ENCODE data around the gene ITSN1. TPM values are rescaled to one million over a fixed set of nuclear protein-coding genes. Genes with fewer than 3 reads are reported as not detected.

The ITSN1 gene
- total RNA-seq, 1 experiment from 2014 or later: 50.3 TPM

DNA sequence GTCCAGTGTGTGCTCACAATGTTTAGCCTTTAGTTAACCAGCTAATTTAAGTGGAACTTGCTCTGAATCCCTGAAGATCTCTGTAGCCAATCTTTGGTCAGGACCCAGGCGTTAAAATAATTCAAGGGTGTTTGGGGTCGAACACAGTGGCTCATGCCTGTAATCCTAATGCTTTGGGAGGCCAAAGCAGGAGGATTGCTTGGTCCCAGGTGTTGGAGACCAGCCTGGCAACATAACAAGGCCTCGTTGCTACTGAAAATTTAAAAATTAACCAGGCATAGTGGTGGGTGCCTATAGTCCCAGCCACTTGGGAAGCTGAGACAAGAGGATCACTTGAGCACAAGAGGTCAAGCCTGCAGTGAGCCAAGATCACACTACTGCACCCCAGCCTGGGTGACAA lies 94.3 kb downstream of the ITSN1 start:
- no peak for ATAC-seq
- H3K4me1 ChIP-seq (ENCODE audit: control insufficient read depth, insufficient read depth, low read length): no peaks in the 10 kb centered on the region
- CTCF ChIA-PET: no interaction called here

DNA sequence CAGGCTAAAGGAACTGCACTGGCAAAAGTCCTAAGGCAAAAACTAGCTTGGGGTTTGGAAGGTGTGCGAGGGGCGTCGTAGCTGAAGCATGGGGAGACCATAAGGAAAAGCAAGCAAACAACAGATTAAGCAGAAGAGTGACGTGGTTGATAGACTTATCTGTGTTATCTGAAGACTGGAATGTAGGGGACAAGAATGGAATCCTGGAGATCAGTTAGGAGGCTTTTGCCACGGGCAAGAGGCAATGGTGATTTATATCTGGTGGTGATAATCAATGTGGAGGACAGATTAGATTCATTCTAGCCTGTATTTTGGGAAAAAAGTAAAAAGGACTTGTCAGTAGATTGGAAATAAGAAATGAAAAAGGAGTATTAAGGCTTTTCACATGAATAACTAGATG lies 97.4 kb downstream of the ITSN1 start:
- Histone ChIP-seq H3K27me3 (ENCODE audit: control insufficient read depth, insufficient read depth, low read length) (no peaks in the 10 kb centered on the region), H3K4me1 (ENCODE audit: control insufficient read depth, insufficient read depth, low read length) (no peaks in the 10 kb centered on the region), H3K9me3 (ENCODE audit: control insufficient read depth, insufficient read depth, low read depth, low read length) (no peaks in the 10 kb centered on the region), H3K4me3 (ENCODE audit: low read depth in 2 of 2, low read length in 2 of 2) (no peak overlapping the region), H3K36me3 (ENCODE audit: control insufficient read depth, insufficient read depth, low read length) (peaks cover 2% of the 10 kb centered on the region; the same call in 1 of the 2 replicates), H3K27ac (ENCODE audit: low read length) (no peak overlapping the region)
- intact Hi-C loops (cut with micrococcal nuclease; ENCODE audit: unreplicated experiment) (no loop called here), in situ Hi-C loops (cut with HindIII; ENCODE audit: low pct_unique_long_range_greater_than_20kb, low sequenced_read_pairs) (no loop called here)
- BruUV-seq (replicated peaks): no TSS peak
- CTCF ChIA-PET: no interaction called here
- no peak for DNase-seq (ENCODE audit: low read depth, low spot score)
- ATAC-seq: no peak
- TF ChIP-seq, protein P1, sequence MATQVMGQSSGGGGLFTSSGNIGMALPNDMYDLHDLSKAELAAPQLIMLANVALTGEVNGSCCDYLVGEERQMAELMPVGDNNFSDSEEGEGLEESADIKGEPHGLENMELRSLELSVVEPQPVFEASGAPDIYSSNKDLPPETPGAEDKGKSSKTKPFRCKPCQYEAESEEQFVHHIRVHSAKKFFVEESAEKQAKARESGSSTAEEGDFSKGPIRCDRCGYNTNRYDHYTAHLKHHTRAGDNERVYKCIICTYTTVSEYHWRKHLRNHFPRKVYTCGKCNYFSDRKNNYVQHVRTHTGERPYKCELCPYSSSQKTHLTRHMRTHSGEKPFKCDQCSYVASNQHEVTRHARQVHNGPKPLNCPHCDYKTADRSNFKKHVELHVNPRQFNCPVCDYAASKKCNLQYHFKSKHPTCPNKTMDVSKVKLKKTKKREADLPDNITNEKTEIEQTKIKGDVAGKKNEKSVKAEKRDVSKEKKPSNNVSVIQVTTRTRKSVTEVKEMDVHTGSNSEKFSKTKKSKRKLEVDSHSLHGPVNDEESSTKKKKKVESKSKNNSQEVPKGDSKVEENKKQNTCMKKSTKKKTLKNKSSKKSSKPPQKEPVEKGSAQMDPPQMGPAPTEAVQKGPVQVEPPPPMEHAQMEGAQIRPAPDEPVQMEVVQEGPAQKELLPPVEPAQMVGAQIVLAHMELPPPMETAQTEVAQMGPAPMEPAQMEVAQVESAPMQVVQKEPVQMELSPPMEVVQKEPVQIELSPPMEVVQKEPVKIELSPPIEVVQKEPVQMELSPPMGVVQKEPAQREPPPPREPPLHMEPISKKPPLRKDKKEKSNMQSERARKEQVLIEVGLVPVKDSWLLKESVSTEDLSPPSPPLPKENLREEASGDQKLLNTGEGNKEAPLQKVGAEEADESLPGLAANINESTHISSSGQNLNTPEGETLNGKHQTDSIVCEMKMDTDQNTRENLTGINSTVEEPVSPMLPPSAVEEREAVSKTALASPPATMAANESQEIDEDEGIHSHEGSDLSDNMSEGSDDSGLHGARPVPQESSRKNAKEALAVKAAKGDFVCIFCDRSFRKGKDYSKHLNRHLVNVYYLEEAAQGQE (IDR thresholded peaks at IDR 0.05; ENCODE audit: insufficient read depth in 1 of 2, low read depth in 2 of 2, low read length in 1 of 2): no peak
- POLR2A ChIA-PET: no interaction called here

More for the DNA sequence above, 94.3 kb downstream of the ITSN1 start:
- H3K36me3 ChIP-seq (ENCODE audit: control insufficient read depth, insufficient read depth, low read length): peaks cover 2% of the 10 kb centered on the region; the same call in 1 of the 2 replicates
- BruUV-seq (replicated peaks): no TSS peak
- no peaks in the 10 kb centered on the region for H3K9me3 ChIP-seq (ENCODE audit: control insufficient read depth, insufficient read depth, low read depth, low read length)
- intact Hi-C loops (cut with micrococcal nuclease; ENCODE audit: unreplicated experiment) (no loop called here), in situ Hi-C loops (cut with HindIII; ENCODE audit: low pct_unique_long_range_greater_than_20kb, low sequenced_read_pairs) (no loop called here)
- H3K27me3 ChIP-seq (ENCODE audit: control insufficient read depth, insufficient read depth, low read length): no peaks in the 10 kb centered on the region
- POLR2A ChIA-PET: no interaction called here
- H3K27ac ChIP-seq (ENCODE audit: low read length): no peak overlapping the region
- TF ChIP-seq TCF7L2 (IDR thresholded peaks at IDR 0.05; ENCODE audit: low read depth, low read length) (no peak), SIN3A (IDR thresholded peaks at IDR 0.05; ENCODE audit: borderline replicate concordance, insufficient read depth, low read depth, low read length) (no peak), POLR2AphosphoS5 (IDR thresholded peaks at IDR 0.05; ENCODE audit: low read depth, low read length) (no peak)
- TF ChIP-seq, protein P1 (IDR thresholded peaks at IDR 0.05; ENCODE audit: insufficient read depth in 1 of 2, low read depth in 2 of 2, low read length in 1 of 2): no peak
- TF ChIP-seq, protein P2, sequence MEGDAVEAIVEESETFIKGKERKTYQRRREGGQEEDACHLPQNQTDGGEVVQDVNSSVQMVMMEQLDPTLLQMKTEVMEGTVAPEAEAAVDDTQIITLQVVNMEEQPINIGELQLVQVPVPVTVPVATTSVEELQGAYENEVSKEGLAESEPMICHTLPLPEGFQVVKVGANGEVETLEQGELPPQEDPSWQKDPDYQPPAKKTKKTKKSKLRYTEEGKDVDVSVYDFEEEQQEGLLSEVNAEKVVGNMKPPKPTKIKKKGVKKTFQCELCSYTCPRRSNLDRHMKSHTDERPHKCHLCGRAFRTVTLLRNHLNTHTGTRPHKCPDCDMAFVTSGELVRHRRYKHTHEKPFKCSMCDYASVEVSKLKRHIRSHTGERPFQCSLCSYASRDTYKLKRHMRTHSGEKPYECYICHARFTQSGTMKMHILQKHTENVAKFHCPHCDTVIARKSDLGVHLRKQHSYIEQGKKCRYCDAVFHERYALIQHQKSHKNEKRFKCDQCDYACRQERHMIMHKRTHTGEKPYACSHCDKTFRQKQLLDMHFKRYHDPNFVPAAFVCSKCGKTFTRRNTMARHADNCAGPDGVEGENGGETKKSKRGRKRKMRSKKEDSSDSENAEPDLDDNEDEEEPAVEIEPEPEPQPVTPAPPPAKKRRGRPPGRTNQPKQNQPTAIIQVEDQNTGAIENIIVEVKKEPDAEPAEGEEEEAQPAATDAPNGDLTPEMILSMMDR (IDR thresholded peaks at IDR 0.05): no peak
- H3K4me3 ChIP-seq (ENCODE audit: low read depth in 2 of 2, low read length in 2 of 2): no peak overlapping the region
- no peak for DNase-seq (ENCODE audit: low read depth, low spot score)
